Tibial nerve (tissue), 4 donors: ENCODE data around the gene POGK. TPM values are rescaled to one million over a fixed set of nuclear protein-coding genes. Genes with fewer than 3 reads are reported as not detected.

ENCODE experiments used
- DNase-seq, 2 donors: peaks; one replicate each; pipeline ENCODE4 v3.0.0-alpha.2; 2019; ENCODE audit warnings: low spot score in 2 of 2
- H3K27ac ChIP-seq, 4 donors: fragments of 200-600 bp; sonication (generic) in 3 of 4; one replicate each; pipeline ENCODE4 v1.5.1; 2017 to 2019; ENCODE audit warnings: mild to moderate bottlenecking in 1 of 4
- H3K27me3 ChIP-seq, 2 donors: fragments of 200-600 bp; sonication (generic) in 1 of 2; one replicate each; pipeline versions ENCODE4 v1.5.1 to v1.6.0; 2017 to 2019
- H3K36me3 ChIP-seq, 3 donors: fragments of 200-600 bp; sonication (generic); one replicate each; pipeline ENCODE4 v1.5.1; 2018 to 2019
- H3K4me1 ChIP-seq, 4 donors: fragments of 200-600 bp; sonication (generic) in 3 of 4; one replicate each; pipeline ENCODE4 v1.5.1; 2017 to 2019
- H3K4me3 ChIP-seq, 4 donors: fragments of 200-600 bp; sonication (generic) in 3 of 4; one replicate each; pipeline ENCODE4 v1.5.1; 2017 to 2019; ENCODE audit warnings: mild to moderate bottlenecking in 1 of 4, moderate library complexity in 1 of 4
- H3K9me3 ChIP-seq, 4 donors: fragments of 200-600 bp; sonication (generic) in 3 of 4; one replicate each; pipeline ENCODE4 v1.5.1; 2017 to 2019
- CTCF ChIP-seq, 5 experiments: fragments of 200-600 bp in 3 of 5; fragments of 450-650 bp in 2 of 5; sonication (generic) in 3 of 5; IDR thresholded peaks; one replicate each; pipeline ENCODE4 v1.5.1; 2016 to 2019; ENCODE audit warnings: antibody characterized with exemption in 5 of 5, mild to moderate bottlenecking in 3 of 5, moderate library complexity in 2 of 5
- EP300 ChIP-seq, 2 donors: sonication (generic); formaldehyde crosslinking; IDR thresholded peaks; one replicate each; pipeline ENCODE4 v1.6.1; 2017; ENCODE audit warnings: antibody characterized with exemption in 2 of 2, mild to moderate bottlenecking in 1 of 2
- POLR2A ChIP-seq, 2 donors: fragments of 450-650 bp; IDR thresholded peaks; one replicate each; pipeline ENCODE4 v1.6.1; 2017; ENCODE audit warnings: antibody characterized with exemption in 2 of 2, mild to moderate bottlenecking in 2 of 2, moderate library complexity in 2 of 2
- WGBS, 2 donors: methylation state at CpG; one replicate each; pipeline ENCODE4 v1.1.5; 2018; 5-methylcytosine and 5-hydroxymethylcytosine counted together
- total RNA-seq, 4 donors: library from RNA; depleted of rRNA; stranded (reverse); fragments of >200 nt; gene quantifications; one replicate each; pipeline ENCODE4 v1.1.0, GENCODE V29; 2016

POGK gene
- total RNA-seq, 4 donors from 2014 or later = 27.8 to 37.7 (median 32.8) TPM

GRCh38 chr1:166855558-166855957, 16.3 kb downstream of the POGK start:
- Histone ChIP-seq H3K27me3 (no peaks in the 10 kb centered on the region), H3K27ac (peak overlapping the region in 2 of 4 donors; percentile 8 to 10), H3K4me3 (no peak overlapping the region), H3K9me3 (no peaks in the 10 kb centered on the region), H3K4me1 (peaks cover 0 to 57% (median 0%) of the 10 kb centered on the region in 4 donors), H3K36me3 (peaks cover 0 to 85% (median 3%) of the 10 kb centered on the region in 3 donors)
- DNase-seq = no peak
- WGBS, 2 donors = 84 to 86% methylated on average over 3 of the region's 3 CpGs
- no peak for TF ChIP-seq POLR2A (IDR thresholded peaks at IDR 0.05)
- no peak for TF ChIP-seq EP300 (IDR thresholded peaks at IDR 0.05)
- TF ChIP-seq CTCF (IDR thresholded peaks at IDR 0.05) = no peak

- peaks cover 0 to 85% (median 0%) of the 10 kb centered on the region in 3 donors for H3K36me3 ChIP-seq
- no peak overlapping the region for H3K4me3 ChIP-seq
- peaks cover 0 to 56% (median 0%) of the 10 kb centered on the region in 4 donors for H3K4me1 ChIP-seq
- no peaks in the 10 kb centered on the region for H3K9me3 ChIP-seq
- H3K27ac ChIP-seq = peak overlapping the region in 3 of 4 donors; percentile 24 to 65 (median 65)
- TF ChIP-seq POLR2A (IDR thresholded peaks at IDR 0.05) (no peak), CTCF (IDR thresholded peaks at IDR 0.05) (no peak), EP300 (IDR thresholded peaks at IDR 0.05) (no peak)
- DNase-seq = no peak
- 78 to 86% methylated on average over 3 of the region's 3 CpGs for WGBS, 2 donors
- H3K27me3 ChIP-seq = no peaks in the 10 kb centered on the region
These were observed 18.7 kb downstream of the POGK start for GRCh38 chr1:166857995-166858394.

GRCh38 chr1:166858726-166859419, 19.6 kb downstream of the POGK start:
- Histone ChIP-seq H3K36me3 (peaks cover 0 to 80% (median 0%) of the 10 kb centered on the region in 3 donors), H3K27me3 (no peaks in the 10 kb centered on the region), H3K4me3 (no peak overlapping the region), H3K9me3 (no peaks in the 10 kb centered on the region), H3K27ac (peak overlapping the region in 3 of 4 donors; percentile 28 to 65 (median 65)), H3K4me1 (peaks cover 0 to 55% (median 0%) of the 10 kb centered on the region in 4 donors)
- 45 to 50% methylated on average over 7 of the region's 7 CpGs for WGBS, 2 donors
- no peak for TF ChIP-seq EP300 (IDR thresholded peaks at IDR 0.05)
- no peak for TF ChIP-seq CTCF (IDR thresholded peaks at IDR 0.05)
- TF ChIP-seq POLR2A (IDR thresholded peaks at IDR 0.05) = no peak
- DNase-seq = no peak

GRCh38 chr1:166859597-166859996, 20.3 kb downstream of the POGK start:
- no peak for DNase-seq
- Histone ChIP-seq H3K4me1 (peaks cover 0 to 55% (median 0%) of the 10 kb centered on the region in 4 donors), H3K4me3 (no peak overlapping the region), H3K9me3 (no peaks in the 10 kb centered on the region), H3K27ac (peak overlapping the region in 2 of 4 donors; percentile 65), H3K36me3 (peaks cover 0 to 73% (median 0%) of the 10 kb centered on the region in 3 donors), H3K27me3 (no peaks in the 10 kb centered on the region)
- TF ChIP-seq EP300 (IDR thresholded peaks at IDR 0.05) (no peak), POLR2A (IDR thresholded peaks at IDR 0.05) (no peak), CTCF (IDR thresholded peaks at IDR 0.05) (no peak)
- 69 to 84% methylated on average over 5 of the region's 5 CpGs for WGBS, 2 donors

- Histone ChIP-seq H3K27me3 (no peaks in the 10 kb centered on the region), H3K36me3 (peaks cover 0 to 38% (median 5%) of the 10 kb centered on the region in 3 donors), H3K4me1 (peaks cover 0 to 41% (median 5%) of the 10 kb centered on the region in 4 donors), H3K27ac (peak overlapping the region in 1 of 4 donors; percentile 20), H3K4me3 (no peak overlapping the region), H3K9me3 (no peaks in the 10 kb centered on the region)
- TF ChIP-seq EP300 (IDR thresholded peaks at IDR 0.05) (no peak), POLR2A (IDR thresholded peaks at IDR 0.05) (no peak), CTCF (IDR thresholded peaks at IDR 0.05) (no peak)
- WGBS, 2 donors = 59 to 67% methylated on average over 5 of the region's 5 CpGs
- DNase-seq = no peak
These were observed 26.7 kb downstream of the POGK start for GRCh38 chr1:166865926-166866325.
